Calu3 (cell line): Measurements from ENCODE around the gene SHTN1. TPM values are rescaled to one million over a fixed set of nuclear protein-coding genes. Genes with fewer than 3 reads are reported as not detected.

ENCODE experiments used
- BruUV-seq: library from RNA; stranded (reverse); fragments of 400-500 nt; replicated peaks from 2 replicates; lab custom pipeline; 2021; lab: Mats Ljungman, UMichigan
- CTCF ChIA-PET: fragments of 300-600 bp; sonication (Branson Sonifier 250); formaldehyde crosslinking; loops from one replicate; lab custom pipeline; 2022; ENCODE audit warnings: antibody characterized with exemption; lab: Charles Lee
- DNase-seq: peaks from one replicate; pipeline ENCODE4 v3.0.0; 2022
- H3K27ac Mint-ChIP-seq: one replicate; pipeline ENCODE4 v1.8.0; 2022; ENCODE audit warnings: mixed read lengths; ENCODE audit not compliant: unreplicated experiment
- H3K27me3 Mint-ChIP-seq: one replicate; pipeline ENCODE4 v1.8.0; 2022; ENCODE audit warnings: mixed read lengths; ENCODE audit not compliant: unreplicated experiment
- H3K36me3 Mint-ChIP-seq: one replicate; pipeline ENCODE4 v1.8.0; 2022; ENCODE audit warnings: mild to moderate bottlenecking, moderate library complexity, mixed read lengths; ENCODE audit not compliant: insufficient read depth, unreplicated experiment
- H3K4me1 Mint-ChIP-seq: one replicate; pipeline ENCODE4 v1.8.0; 2022; ENCODE audit warnings: mild to moderate bottlenecking, low read depth, mixed read lengths; ENCODE audit not compliant: unreplicated experiment
- H3K4me3 Mint-ChIP-seq: one replicate; pipeline ENCODE4 v1.8.0; 2022; ENCODE audit warnings: mild to moderate bottlenecking, low read depth, moderate library complexity, mixed read lengths; ENCODE audit not compliant: unreplicated experiment
- H3K9me3 Mint-ChIP-seq: one replicate; pipeline ENCODE4 v1.8.0; 2022; ENCODE audit warnings: low read depth, mixed read lengths; ENCODE audit not compliant: unreplicated experiment
- intact Hi-C: fragments of 100-400 bp; cut with micrococcal nuclease; formaldehyde crosslinking; loops from one replicate; pipeline ENCODE4 v1.10.0; 2022; ENCODE audit not compliant: unreplicated experiment
- total RNA-seq: library from RNA; stranded (reverse); gene quantifications from 2 replicates; pipeline ENCODE4 v1.2.3, GENCODE V29; 2022
- TF ChIP-seq, protein P1 (sequence below): fragments of 200-600 bp; IDR thresholded peaks from one replicate; pipeline ENCODE4 v1.8.0; 2022; ENCODE audit warnings: antibody characterized with exemption; ENCODE audit not compliant: unreplicated experiment

The SHTN1 gene
- total RNA-seq, 1 experiment from 2014 or later, result 32.3 TPM

GRCh38 chr10:116838143-116838725 lies 166.8 kb downstream of the SHTN1 start:
- CTCF ChIA-PET, result no interaction called here
- no peaks in the 10 kb centered on the region for H3K36me3 Mint-ChIP-seq
- TF ChIP-seq, protein P1, sequence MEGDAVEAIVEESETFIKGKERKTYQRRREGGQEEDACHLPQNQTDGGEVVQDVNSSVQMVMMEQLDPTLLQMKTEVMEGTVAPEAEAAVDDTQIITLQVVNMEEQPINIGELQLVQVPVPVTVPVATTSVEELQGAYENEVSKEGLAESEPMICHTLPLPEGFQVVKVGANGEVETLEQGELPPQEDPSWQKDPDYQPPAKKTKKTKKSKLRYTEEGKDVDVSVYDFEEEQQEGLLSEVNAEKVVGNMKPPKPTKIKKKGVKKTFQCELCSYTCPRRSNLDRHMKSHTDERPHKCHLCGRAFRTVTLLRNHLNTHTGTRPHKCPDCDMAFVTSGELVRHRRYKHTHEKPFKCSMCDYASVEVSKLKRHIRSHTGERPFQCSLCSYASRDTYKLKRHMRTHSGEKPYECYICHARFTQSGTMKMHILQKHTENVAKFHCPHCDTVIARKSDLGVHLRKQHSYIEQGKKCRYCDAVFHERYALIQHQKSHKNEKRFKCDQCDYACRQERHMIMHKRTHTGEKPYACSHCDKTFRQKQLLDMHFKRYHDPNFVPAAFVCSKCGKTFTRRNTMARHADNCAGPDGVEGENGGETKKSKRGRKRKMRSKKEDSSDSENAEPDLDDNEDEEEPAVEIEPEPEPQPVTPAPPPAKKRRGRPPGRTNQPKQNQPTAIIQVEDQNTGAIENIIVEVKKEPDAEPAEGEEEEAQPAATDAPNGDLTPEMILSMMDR, result no peak
- BruUV-seq, result no TSS peak
- H3K9me3 Mint-ChIP-seq, result no peaks in the 10 kb centered on the region
- H3K4me1 Mint-ChIP-seq, result no peaks in the 10 kb centered on the region
- intact Hi-C loops, result no loop called here
- no peak overlapping the region for H3K27ac Mint-ChIP-seq
- H3K27me3 Mint-ChIP-seq, result no peaks in the 10 kb centered on the region
- H3K4me3 Mint-ChIP-seq, result no peak overlapping the region
- no peak for DNase-seq

DNA sequence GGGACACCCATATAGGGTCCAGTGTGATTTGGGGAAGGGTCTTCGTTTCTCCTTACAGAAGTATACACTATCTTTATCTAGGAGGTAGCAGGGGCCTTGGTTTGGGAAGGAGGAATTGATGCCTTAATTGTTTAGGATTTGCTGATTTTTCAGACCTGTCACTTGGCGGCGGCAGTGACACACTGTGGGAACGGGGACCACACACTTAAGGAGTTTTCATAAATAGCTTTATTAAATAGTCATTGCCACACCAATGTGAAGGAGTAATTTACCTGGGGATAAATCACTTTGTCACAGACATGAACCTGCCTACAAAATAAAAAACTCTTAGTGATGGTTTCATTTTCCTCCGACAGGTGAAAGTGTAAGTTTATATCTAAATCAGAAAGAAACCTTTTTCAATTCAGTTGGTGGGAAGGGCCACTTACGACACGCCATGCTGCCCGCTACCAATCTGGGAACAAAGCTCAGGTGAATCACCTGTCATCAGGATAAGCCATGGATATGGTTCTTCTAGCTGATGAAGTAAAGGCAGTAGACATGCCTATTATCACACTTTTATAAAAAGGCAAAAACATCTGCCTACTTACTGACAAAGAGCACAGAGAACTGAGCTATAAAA lies 168.0 kb downstream of the SHTN1 start:
- Mint-ChIP-seq H3K27me3 (no peaks in the 10 kb centered on the region), H3K4me3 (no peak overlapping the region), H3K9me3 (no peaks in the 10 kb centered on the region), H3K4me1 (no peaks in the 10 kb centered on the region), H3K27ac (no peak overlapping the region), H3K36me3 (no peaks in the 10 kb centered on the region)
- CTCF ChIA-PET, result no interaction called here
- no peak for DNase-seq
- BruUV-seq, result no TSS peak
- TF ChIP-seq, protein P1, result no peak
- intact Hi-C loops, result no loop called here

GRCh38 chr10:116836083-116836482 lies 168.9 kb downstream of the SHTN1 start:
- H3K4me1 Mint-ChIP-seq, result no peaks in the 10 kb centered on the region
- no peaks in the 10 kb centered on the region for H3K36me3 Mint-ChIP-seq
- H3K27me3 Mint-ChIP-seq, result no peaks in the 10 kb centered on the region
- TF ChIP-seq, protein P1, result no peak
- no peak overlapping the region for H3K27ac Mint-ChIP-seq
- no peak for DNase-seq
- intact Hi-C loops, result no loop called here
- no peak overlapping the region for H3K4me3 Mint-ChIP-seq
- CTCF ChIA-PET, result interaction anchor here (0.9 kb wide), 1 partner anchor 339 kb away, joined by 4 read pairs; no protein-coding TSS in a partner anchor
- H3K9me3 Mint-ChIP-seq, result no peaks in the 10 kb centered on the region
- no TSS peak for BruUV-seq

GRCh38 chr10:116835658-116836057 lies 169.3 kb downstream of the SHTN1 start:
- intact Hi-C loops, result no loop called here
- no peak for DNase-seq
- Mint-ChIP-seq H3K4me1 (no peaks in the 10 kb centered on the region), H3K9me3 (no peaks in the 10 kb centered on the region), H3K36me3 (no peaks in the 10 kb centered on the region), H3K27ac (no peak overlapping the region), H3K27me3 (no peaks in the 10 kb centered on the region), H3K4me3 (no peak overlapping the region)
- CTCF ChIA-PET, result interaction anchor here (0.9 kb wide), 1 partner anchor 339 kb away, joined by 4 read pairs; no protein-coding TSS in a partner anchor
- no TSS peak for BruUV-seq
- TF ChIP-seq, protein P1, result no peak
